GM12801 (cell line): ENCODE results near the gene MAP2K5.

ENCODE experiments used
- CTCF ChIP-seq: IDR thresholded peaks from one replicate; pipeline ENCODE4 v1.5.1; 2011; ENCODE audit warnings: control low read depth; ENCODE audit not compliant: insufficient read length; ENCODE audit errors: extremely low read depth

Gene MAP2K5

GRCh38 chr15:67832031-67832551 lies 289.6 kb downstream of the MAP2K5 start:
- no peak for TF ChIP-seq CTCF

- TF ChIP-seq CTCF, result no peak
These were observed 290.6 kb downstream of the MAP2K5 start for GRCh38 chr15:67832897-67833709.

- no peak for TF ChIP-seq CTCF
These were observed 291.4 kb downstream of the MAP2K5 start for GRCh38 chr15:67833710-67834511.

GRCh38 chr15:67834581-67835296 lies 292.2 kb downstream of the MAP2K5 start:
- no peak for TF ChIP-seq CTCF

GRCh38 chr15:67835297-67836133 lies 293.0 kb downstream of the MAP2K5 start:
- no peak for TF ChIP-seq CTCF

- TF ChIP-seq CTCF, result no peak
These were observed 293.6 kb downstream of the MAP2K5 start for GRCh38 chr15:67836134-67836455.
